Limb (tissue), 2 donors: ENCODE measurements around the gene PALS2.

Experiments used
- DNase-seq, 2 donors: peaks; one replicate each; pipeline ENCODE4 v3.0.0-alpha.2; 2016; ENCODE audit errors: extremely low spot score in 2 of 2

PALS2 gene

GRCh38 chr7:24582166-24582565 lies 8.9 kb downstream of the PALS2 start:
- no peak for DNase-seq

- peak in 1 of 2 donors; percentile 40 for DNase-seq
These were observed 14.6 kb downstream of the PALS2 start for GRCh38 chr7:24587853-24588252.

DNA sequence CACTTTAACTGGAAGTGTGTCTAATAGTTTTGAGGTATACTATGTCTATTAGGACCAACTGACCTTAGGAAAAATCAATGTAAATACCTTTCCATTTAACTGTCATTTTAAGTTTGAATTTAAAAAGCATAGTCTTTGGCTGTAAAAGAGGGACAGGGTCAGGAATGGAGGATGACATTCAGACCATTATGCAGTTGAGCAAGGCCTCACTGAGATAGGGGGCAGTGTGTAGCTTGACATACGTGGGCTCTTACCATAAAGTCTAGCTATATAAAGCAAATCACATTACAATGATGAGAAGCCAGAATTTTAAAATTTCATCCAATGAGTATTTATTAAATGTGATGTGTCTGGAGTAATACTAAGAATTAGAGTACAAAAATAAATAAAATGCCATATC lies 17.9 kb downstream of the PALS2 start:
- no peak for DNase-seq

- DNase-seq = no peak
These were observed 22.6 kb downstream of the PALS2 start for GRCh38 chr7:24595671-24596418.

GRCh38 chr7:24597014-24597413 lies 23.8 kb downstream of the PALS2 start:
- DNase-seq = no peak

DNA sequence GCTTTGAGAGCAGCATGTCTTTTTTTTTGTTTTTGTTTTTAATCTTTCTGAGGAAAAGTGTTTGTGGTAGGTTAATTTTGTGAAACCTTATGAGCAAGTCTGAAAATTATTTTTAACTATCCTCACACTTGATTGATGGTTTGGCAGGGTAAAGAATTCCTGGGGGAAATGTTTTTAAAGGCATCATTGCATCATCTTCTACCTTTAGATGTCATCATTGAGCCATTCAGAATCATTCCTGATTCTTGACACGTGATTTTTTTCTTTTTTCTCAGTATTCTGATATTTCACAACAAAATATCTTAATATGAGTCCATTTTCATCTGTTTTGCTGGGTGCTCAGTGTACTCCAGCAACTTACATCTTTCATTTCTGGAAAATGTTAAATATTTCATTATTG lies 28.3 kb downstream of the PALS2 start:
- no peak for DNase-seq

- no peak for DNase-seq
These were observed 29.7 kb downstream of the PALS2 start for GRCh38 chr7:24602860-24603456.

DNA sequence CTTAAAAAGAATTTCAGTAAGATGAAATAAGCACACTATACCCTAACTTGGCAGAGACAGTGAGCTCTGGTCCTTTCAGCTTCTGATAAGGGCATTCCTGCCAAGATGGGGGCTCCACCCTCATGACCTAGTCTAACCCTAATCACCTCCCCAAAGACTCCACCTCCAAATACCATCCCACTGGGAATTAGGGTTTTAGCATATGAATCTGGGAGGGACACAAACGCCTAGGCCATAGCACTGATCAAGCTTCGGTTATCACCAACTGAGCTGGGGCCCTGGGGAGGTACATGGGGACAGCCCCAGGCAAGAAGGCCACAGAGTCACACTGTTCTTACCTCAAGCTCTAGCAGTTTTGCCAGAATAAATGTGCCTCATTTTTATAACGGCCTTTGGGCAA lies 31.4 kb downstream of the PALS2 start:
- no peak for DNase-seq

DNA sequence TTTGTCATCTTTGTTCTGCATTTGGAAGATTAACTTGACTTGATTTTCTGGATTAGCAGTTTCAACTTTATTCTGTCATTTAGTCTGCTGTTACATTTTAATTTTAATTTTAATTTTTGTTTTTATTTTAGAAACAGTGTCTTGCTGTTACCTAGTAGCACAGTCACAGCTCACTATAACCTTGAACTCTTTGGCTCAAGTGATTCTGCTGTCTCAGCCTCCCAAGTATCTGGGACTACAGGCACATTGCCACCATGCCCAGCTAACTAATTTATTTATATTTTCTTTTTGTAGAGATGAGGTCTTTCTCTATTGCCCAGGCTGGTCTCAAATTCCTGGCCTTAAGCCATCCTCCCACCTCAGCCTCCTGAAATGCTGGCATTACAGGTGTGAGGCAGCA lies 35.3 kb downstream of the PALS2 start:
- no peak for DNase-seq

GRCh38 chr7:24609059-24609458 lies 35.8 kb downstream of the PALS2 start:
- DNase-seq = no peak

GRCh38 chr7:24609570-24609969 lies 36.3 kb downstream of the PALS2 start:
- DNase-seq = no peak

- no peak for DNase-seq
These were observed 37.9 kb downstream of the PALS2 start for GRCh38 chr7:24611130-24611529.

DNA sequence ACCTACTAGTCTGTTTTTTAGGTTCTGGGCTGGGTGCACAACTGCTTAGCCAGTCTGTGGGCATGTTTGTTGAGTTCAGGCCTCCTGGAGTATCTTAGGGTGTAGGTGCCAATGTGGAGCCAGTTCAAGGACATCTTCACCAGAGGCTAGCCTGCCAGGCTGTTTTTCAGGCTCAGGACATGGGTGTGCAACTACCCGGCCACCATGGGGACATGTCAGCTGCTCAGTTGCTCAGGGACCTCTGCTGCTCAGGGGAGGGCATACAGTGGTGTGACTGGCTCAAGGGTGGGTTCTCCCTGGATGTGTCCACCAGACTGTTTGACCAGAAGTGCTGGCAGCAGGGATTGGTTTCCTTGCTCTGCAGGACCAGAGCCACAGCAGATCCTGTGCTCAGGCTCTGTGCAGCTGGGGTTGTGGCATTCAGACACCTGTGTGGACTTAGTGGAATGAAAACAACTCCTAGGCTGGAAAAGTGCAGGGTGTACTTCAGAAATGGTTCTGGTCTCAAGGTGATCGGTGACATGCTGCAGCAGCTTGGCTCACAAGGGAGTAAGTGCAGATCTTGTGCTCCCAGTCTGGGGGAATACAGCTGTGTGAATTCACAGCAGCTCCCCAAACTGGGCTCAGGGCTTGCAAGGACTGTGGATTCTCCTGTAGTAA lies 44.8 kb downstream of the PALS2 start:
- DNase-seq = no peak

GRCh38 chr7:24619978-24620377 lies 46.7 kb downstream of the PALS2 start:
- no peak for DNase-seq

DNA sequence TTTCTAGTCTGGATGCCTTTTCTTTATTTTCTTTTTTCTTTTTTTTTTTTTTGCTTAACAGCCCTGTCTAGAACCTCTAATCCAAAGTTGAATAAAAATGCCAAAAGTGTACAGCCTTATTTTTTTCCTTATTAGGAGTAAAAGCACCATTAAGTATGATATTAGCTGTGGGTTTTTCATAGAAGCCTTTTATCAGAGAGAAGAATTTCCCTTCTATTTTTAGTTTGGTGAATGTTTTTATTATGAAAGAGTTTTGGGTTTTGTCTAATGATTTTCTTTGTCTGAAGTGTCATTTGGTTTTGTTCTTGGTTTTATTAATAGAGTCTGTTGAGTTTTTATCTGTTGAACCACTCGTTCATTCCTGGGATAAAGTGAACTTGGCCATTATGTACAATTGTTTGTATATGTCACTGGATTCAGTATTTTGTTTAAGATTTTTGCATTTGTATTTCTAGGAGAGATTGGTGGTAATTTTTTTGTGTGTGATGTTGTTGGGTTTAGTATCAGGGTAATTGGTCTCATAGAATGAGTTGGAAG lies 49.5 kb downstream of the PALS2 start:
- no peak for DNase-seq
